Hepatocyte (in vitro differentiated cells): ENCODE results near the gene CINP.

Experiments used
- CTCF ChIP-seq: fragments of 200-600 bp; sonication (generic); IDR thresholded peaks from 2 replicates; pipeline ENCODE4 v1.5.1; 2016; ENCODE audit warnings: antibody characterized with exemption, mild to moderate bottlenecking; ENCODE audit not compliant: poor library complexity
- EZH2 ChIP-seq: fragments of 200-600 bp; sonication (generic); IDR thresholded peaks from 2 replicates; pipeline ENCODE4 v1.6.1; 2016; ENCODE audit warnings: antibody characterized with exemption, mild to moderate bottlenecking, borderline replicate concordance
- EZH2phosphoT487 ChIP-seq: fragments of 200-600 bp; sonication (generic); IDR thresholded peaks from one replicate; pipeline ENCODE4 v1.6.1; 2018; ENCODE audit warnings: antibody characterized with exemption, mild to moderate bottlenecking, low read depth, moderate library complexity; ENCODE audit not compliant: unreplicated experiment, severe bottlenecking

- no peak for TF ChIP-seq CTCF
- no peak for TF ChIP-seq EZH2phosphoT487
- TF ChIP-seq EZH2 = no peak
Measured at GRCh38 chr14:102407258-102407657, 44.6 kb upstream of the CINP start.
